Left renal cortex interstitium (tissue), 4 donors: ENCODE measurements around the gene GAL3ST3. TPM values are rescaled to one million over a fixed set of nuclear protein-coding genes. Genes with fewer than 3 reads are reported as not detected.
"Not testable (repeated sequence)": the region's sequence is repeated elsewhere in the genome, so short reads cannot be mapped to it uniquely, and the experiment has no call there.

ENCODE experiments used
- DNase-seq, 4 donors: peaks; one replicate each; pipeline ENCODE4 v3.0.0-alpha.2; 2013; ENCODE audit warnings: low read depth in 4 of 4, low spot score in 2 of 4, missing footprints in 1 of 4
- polyA plus RNA-seq, 4 donors: library from polyadenylated mRNA; unstranded; fragments of 120-200 nt; gene quantifications; one replicate each; pipeline ENCODE4 v1.2.1, GENCODE V29; 2013; ENCODE audit not compliant: insufficient read length in 4 of 4

The GAL3ST3 gene
- polyA plus RNA-seq, 4 donors = 3.7 to 8.6 (median 5.9) TPM

- no peak for DNase-seq
Measured at GRCh38 chr11:66014804-66015453, 34.0 kb downstream of the GAL3ST3 start.

DNA sequence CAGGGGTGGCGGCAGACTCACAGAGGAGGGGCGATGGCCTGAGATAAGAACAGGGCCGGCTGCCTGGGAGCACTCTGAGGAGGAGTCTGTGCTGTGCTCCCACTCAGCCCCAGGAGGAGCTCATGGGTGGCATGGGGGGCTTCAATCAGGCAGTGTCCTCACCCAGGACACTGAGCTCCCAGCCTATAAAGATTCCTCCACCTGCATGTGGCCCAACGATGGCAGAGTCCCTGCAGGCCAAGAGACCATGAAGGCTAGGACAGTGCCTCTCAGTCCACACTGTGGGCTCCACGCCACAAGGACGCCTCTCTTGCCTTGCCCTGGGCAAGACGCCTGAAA lies 35.2 kb downstream of the GAL3ST3 start:
- DNase-seq = no peak

GRCh38 chr11:66012946-66013761 lies 35.8 kb downstream of the GAL3ST3 start:
- DNase-seq = no peak

DNA sequence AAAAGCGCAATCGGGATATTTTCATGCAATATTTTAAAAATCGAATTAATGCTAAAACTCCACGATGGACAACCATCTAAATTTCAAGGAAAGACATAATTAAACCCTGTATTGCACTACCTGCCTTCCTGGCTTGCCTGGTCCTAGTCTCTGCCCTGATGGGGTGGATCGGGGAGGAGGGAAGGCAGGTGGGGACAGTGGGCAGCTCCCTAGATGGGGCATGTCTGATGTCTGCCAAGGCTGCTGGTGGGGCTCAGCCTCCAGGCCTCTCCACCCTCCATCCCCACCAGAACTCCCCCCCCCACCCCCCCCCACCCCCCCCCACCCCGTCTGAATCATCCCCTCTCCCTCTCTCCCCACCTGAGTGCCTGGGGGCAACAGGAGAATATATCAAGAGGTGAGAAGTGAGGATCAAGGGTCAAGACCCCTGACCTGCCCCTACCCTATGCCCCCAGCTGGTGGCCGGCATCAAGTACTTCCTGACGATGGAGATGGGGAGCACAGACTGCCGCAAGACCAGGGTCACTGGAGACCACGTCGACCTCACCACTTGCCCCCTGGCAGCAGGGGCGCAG lies 36.5 kb downstream of the GAL3ST3 start:
- DNase-seq = no peak

DNA sequence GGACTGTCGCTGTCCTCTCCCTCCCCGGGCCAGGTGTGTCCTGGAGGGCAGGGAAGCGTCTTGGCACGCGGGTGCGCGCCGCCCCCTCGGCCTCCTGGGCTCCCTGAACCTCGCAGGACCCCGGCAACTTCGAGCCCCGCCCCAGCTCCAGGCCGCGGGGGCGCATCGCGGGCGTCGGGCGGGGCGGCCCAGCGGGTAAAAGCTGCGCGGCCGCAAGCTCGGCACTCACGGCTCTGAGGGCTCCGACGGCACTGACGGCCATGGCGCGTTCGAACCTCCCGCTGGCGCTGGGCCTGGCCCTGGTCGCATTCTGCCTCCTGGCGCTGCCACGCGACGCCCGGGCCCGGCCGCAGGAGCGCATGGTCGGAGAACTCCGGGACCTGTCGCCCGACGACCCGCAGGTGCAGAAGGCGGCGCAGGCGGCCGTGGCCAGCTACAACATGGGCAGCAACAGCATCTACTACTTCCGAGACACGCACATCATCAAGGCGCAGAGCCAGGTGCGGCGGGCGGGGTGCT lies 37.1 kb downstream of the GAL3ST3 start, which contains the start of gene CST6:
CST6 (plus strand) TSS at position 224 of the 519 bp plus-strand sequence; CDS start at position 261, 37 bp downstream.
- no peak for DNase-seq

DNA sequence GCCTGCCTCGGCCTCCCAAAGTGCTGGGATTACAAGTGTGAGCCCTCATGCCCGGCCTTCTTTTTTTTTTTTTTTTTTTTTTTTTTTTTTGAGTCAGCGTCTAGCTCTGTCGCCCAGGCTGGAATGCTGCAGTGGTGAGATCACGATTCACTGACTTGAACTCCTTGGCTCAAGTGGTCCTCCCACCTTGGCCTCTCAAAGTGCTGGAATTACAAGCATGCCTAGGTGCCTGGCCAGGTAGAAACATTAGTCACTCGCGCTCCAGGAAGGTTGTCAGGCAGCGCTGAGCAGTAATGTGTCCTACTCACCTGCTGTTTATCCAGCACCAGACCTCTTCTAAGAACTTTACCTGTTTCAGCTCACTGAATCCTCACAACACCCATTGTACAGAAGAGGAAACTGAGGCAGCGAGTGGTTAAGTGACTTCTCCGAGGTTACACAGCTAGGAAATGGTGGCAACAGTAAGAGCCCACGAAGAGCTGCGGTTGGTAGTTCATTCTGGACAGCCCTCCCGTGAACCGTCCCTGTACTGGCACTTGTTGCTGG lies 37.6 kb downstream of the GAL3ST3 start:
- no peak for DNase-seq

GRCh38 chr11:66010036-66010435 lies 38.9 kb downstream of the GAL3ST3 start:
- DNase-seq = not testable (repeated sequence)

GRCh38 chr11:66008468-66009101 lies 40.4 kb downstream of the GAL3ST3 start:
- no peak for DNase-seq

DNA sequence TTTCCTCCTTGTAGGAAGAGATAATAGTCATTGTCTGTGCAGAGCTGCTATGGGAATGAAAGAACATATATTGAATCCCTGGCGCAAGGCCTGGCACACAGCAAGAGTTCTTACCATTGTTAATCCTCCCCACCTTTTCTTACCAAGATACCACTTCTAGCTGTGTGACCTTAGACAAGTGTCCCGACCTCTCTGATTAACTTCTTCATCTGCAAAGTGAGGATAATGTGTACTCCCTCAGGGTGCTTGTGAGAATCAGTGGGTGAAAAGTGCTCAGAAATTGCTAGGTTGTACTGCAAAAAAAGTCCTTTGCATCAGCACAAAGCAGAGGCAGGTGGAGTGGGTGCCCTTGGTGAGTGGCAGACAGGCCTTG lies 40.9 kb downstream of the GAL3ST3 start:
- no peak for DNase-seq

GRCh38 chr11:66007201-66007634 lies 41.7 kb downstream of the GAL3ST3 start:
- no peak for DNase-seq

GRCh38 chr11:66006891-66007176 lies 42.1 kb downstream of the GAL3ST3 start:
- DNase-seq = no peak

DNA sequence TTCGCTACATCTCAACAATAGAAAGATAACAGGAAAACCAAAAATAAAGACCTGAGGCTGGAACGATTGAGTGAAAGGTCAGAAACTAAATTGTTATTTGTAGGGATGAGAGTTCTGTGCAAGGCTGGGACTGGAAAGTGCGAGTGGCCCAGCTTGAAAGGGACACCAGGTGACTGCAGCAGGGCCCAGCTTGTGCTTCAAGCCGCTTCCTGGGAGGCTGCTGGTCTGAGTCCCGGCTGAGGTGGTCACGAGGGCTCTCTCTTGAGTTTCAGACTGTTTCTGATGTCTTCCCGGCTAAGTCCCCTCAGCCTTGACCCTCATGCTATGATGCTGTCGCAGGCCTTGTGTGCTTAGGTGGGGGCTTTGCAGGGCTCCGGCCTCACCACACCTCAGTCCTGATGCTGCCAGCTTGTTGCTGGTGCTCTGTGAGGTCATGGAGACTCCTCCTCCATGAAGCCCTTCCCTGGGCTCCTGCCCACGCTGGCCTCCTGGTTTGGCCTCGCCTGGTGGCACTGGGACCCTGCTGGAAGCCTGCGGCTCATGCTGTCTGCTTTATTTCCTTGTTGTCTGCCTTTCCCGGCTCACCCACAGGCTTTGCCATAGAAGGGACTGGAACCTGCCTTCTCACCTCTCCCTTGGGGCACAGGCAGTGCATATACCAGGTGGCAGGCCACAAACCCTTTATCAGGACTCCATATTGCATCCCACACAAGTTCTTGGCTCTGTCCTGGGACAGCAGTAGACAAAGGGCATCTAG lies 42.6 kb downstream of the GAL3ST3 start:
- no peak for DNase-seq

- no peak for DNase-seq
Measured at GRCh38 chr11:66004186-66004585, 44.8 kb downstream of the GAL3ST3 start.

GRCh38 chr11:66003291-66003690 lies 45.7 kb downstream of the GAL3ST3 start:
- no peak for DNase-seq

GRCh38 chr11:66002648-66003225 lies 46.2 kb downstream of the GAL3ST3 start:
- no peak for DNase-seq

DNA sequence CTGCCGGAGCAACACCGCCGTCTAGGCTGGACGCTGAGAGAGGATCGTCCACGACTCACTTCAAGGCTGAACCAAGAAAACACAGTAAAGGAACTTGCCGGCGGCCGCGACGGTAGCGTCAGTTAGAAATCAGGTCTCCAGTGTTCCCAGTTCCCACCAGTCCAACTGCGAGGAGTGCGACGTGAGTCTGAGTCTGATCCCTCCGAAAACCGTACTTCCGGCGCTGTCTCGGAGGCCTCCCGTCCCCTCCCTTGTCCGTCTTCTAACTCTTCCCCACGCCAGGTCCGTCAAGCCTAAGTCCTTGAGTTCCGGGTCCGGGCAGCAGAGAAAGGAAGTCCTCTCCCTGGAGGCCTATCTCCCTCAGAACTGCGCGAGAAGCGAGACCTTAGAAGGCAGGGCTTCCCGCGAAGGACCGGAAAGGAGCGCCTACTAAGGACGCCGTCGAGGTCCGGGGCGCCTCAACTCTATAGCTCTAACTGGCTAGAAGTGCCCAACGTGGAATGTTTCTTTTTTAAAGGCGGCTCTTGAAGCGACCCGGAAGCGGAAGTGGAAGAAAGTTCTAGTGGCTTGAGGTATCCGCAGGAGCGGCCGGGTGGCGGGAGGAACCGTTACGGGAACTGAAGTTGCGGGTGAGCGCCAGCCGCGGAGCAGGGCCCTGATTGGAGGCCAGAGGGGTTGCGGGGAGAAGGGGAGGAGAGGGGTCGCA lies 46.9 kb downstream of the GAL3ST3 start, which contains the start of the genes BANF1 and EIF1AD:
BANF1 (plus strand) TSS at position 562 of the 706 bp plus-strand sequence. CDS start 748 bp downstream, outside the sequence.
EIF1AD (minus strand) TSS at position 216 of the 706 bp plus-strand sequence. CDS start 1,768 bp downstream, outside the sequence.
- DNase-seq = peak; percentile 97 to 99 (median 98)

- no peak for DNase-seq
Measured at GRCh38 chr11:65997286-65997685, 51.7 kb downstream of the GAL3ST3 start.

GRCh38 chr11:65992056-65992455 lies 56.9 kb downstream of the GAL3ST3 start:
- DNase-seq = no peak
